BE2C (cell line): ENCODE data around the gene ITGB2.

ENCODE experiments used
- DNase-seq: peaks from one replicate; pipeline ENCODE4 v3.0.0-alpha.2; 2020
- H3K27me3 ChIP-seq: fragments of 250-450 bp; sonication (Bioruptor Pico); 2 replicates; pipeline ENCODE4 v1.5.1; 2020; ENCODE audit warnings: mild to moderate bottlenecking
- H3K36me3 ChIP-seq: fragments of 250-450 bp; sonication (Bioruptor Pico); 2 replicates; pipeline ENCODE4 v1.5.1; 2020; ENCODE audit warnings: mild to moderate bottlenecking
- H3K4me1 ChIP-seq: fragments of 250-450 bp; sonication (Bioruptor Pico); 2 replicates; pipeline ENCODE4 v1.5.1; 2020
- H3K4me3 ChIP-seq: 2 replicates; pipeline ENCODE4 v1.5.1; 2011; ENCODE audit warnings: low read depth, low read length
- H3K9me3 ChIP-seq: fragments of 250-450 bp; sonication (Bioruptor Pico); 2 replicates; pipeline ENCODE4 v1.5.1; 2020
- CTCF ChIP-seq: IDR thresholded peaks from 2 replicates; pipeline ENCODE4 v1.5.1; 2012; ENCODE audit warnings: mild to moderate bottlenecking, low read depth, low read length

Gene ITGB2

GRCh38 chr21:44890338-44890931 lies 30.3 kb downstream of the ITGB2 start:
- H3K36me3 ChIP-seq = no peaks in the 10 kb centered on the region

GRCh38 chr21:44889625-44890337 lies 30.9 kb downstream of the ITGB2 start:
- no peaks in the 10 kb centered on the region for H3K9me3 ChIP-seq
- H3K27me3 ChIP-seq = 0 out of 2 replicates have a peak, but pooled peaks cover 3% of the 10 kb centered on the region
- TF ChIP-seq CTCF = no peak
- H3K4me1 ChIP-seq = no peaks in the 10 kb centered on the region
- DNase-seq = peak; percentile 6
- H3K36me3 ChIP-seq = no peaks in the 10 kb centered on the region
- no peak overlapping the region for H3K4me3 ChIP-seq

More at GRCh38 chr21:44890338-44890931, 30.3 kb downstream of the ITGB2 start:
- no peak overlapping the region for H3K4me3 ChIP-seq
- H3K4me1 ChIP-seq = no peaks in the 10 kb centered on the region
- DNase-seq = peak; percentile 73
- 0 out of 2 replicates have a peak, but pooled peaks cover 3% of the 10 kb centered on the region for H3K27me3 ChIP-seq
- no peak for TF ChIP-seq CTCF
- no peaks in the 10 kb centered on the region for H3K9me3 ChIP-seq

- no peaks in the 10 kb centered on the region for H3K9me3 ChIP-seq
- TF ChIP-seq CTCF = no peak
- no peaks in the 10 kb centered on the region for H3K4me1 ChIP-seq
- 0 out of 2 replicates have a peak, but pooled peaks cover 3% of the 10 kb centered on the region for H3K27me3 ChIP-seq
- H3K36me3 ChIP-seq = no peaks in the 10 kb centered on the region
- peak; percentile 11 for DNase-seq
- H3K4me3 ChIP-seq = no peak overlapping the region
Observed at GRCh38 chr21:44888581-44889550, 31.8 kb downstream of the ITGB2 start.

GRCh38 chr21:44887807-44888580 lies 32.7 kb downstream of the ITGB2 start:
- Histone ChIP-seq H3K9me3 (no peaks in the 10 kb centered on the region), H3K27me3 (0 out of 2 replicates have a peak, but pooled peaks cover under 1% of the 10 kb centered on the region), H3K4me1 (no peaks in the 10 kb centered on the region), H3K36me3 (no peaks in the 10 kb centered on the region), H3K4me3 (no peak overlapping the region)
- no peak for TF ChIP-seq CTCF
- no peak for DNase-seq

- no peaks in the 10 kb centered on the region for H3K27me3 ChIP-seq
- no peaks in the 10 kb centered on the region for H3K36me3 ChIP-seq
- TF ChIP-seq CTCF = no peak
- no peaks in the 10 kb centered on the region for H3K9me3 ChIP-seq
- H3K4me3 ChIP-seq = no peak overlapping the region
- no peaks in the 10 kb centered on the region for H3K4me1 ChIP-seq
- DNase-seq = no peak
Observed at GRCh38 chr21:44887126-44887806, 33.4 kb downstream of the ITGB2 start.
